K562 (cell line): Measurements from ENCODE around the gene SH3BP5L. TPM values are rescaled to one million over a fixed set of nuclear protein-coding genes. Genes with fewer than 3 reads are reported as not detected.
A peak's percentile ranks its signal among the peaks of the same experiment; 100 is the strongest.

Experiments
- BRCA1 ChIP-seq, 2 experiments: fragments of 450-650 bp in 1 of 2; sonication (generic) in 1 of 2; formaldehyde crosslinking in 1 of 2; IDR thresholded peaks; 2 replicates each; pipeline versions ENCODE4 v1.5.0 to v1.6.1; 2017 to 2020; ENCODE audit warnings: mild to moderate bottlenecking in 1 of 2, missing genetic modification reagents in 1 of 2
- CBFA2T2 ChIP-seq: fragments of 450-650 bp; conservative IDR thresholded peaks from 2 replicates; pipeline ENCODE4 v1.6.1; 2017; ENCODE audit warnings: mild to moderate bottlenecking
- COPS2 ChIP-seq: fragments of 450-650 bp; conservative IDR thresholded peaks from 2 replicates; pipeline ENCODE4 v1.6.1; 2016; ENCODE audit warnings: mild to moderate bottlenecking, moderate library complexity
- CREB1 ChIP-seq, 2 experiments: sonication (generic) in 1 of 2; formaldehyde crosslinking in 1 of 2; IDR thresholded peaks; 2 replicates each; pipeline versions ENCODE4 v1.6.1 to v1.8.0; 2012 to 2022; ENCODE audit warnings: inconsistent platforms in 1 of 2, mild to moderate bottlenecking in 1 of 2, missing genetic modification reagents in 1 of 2, moderate library complexity in 1 of 2
- DACH1 ChIP-seq: fragments of 450-650 bp; IDR thresholded peaks from 2 replicates; pipeline ENCODE4 v1.6.1; 2018; ENCODE audit not compliant: partially characterized antibody
- ESRRB ChIP-seq: fragments of 250-450 bp; sonication (Bioruptor Pico); IDR thresholded peaks from 2 replicates; pipeline ENCODE4 v1.5.0; 2020; ENCODE audit warnings: mild to moderate bottlenecking, moderate library complexity, borderline replicate concordance
- PHTF2 ChIP-seq: fragments of 250-450 bp; sonication (Bioruptor Pico); IDR thresholded peaks from 2 replicates; pipeline ENCODE4 v1.5.0; 2021; ENCODE audit warnings: mild to moderate bottlenecking
- RBM39 ChIP-seq: fragments of 200-400 bp; formaldehyde crosslinking; optimal IDR thresholded peaks from 2 replicates; pipeline ENCODE3; 2018; ENCODE audit warnings: low read depth, low read length
- RCOR1 ChIP-seq, 2 experiments: IDR thresholded peaks; 2 replicates each; pipeline ENCODE4 v1.6.1; 2012; ENCODE audit warnings: low read depth in 2 of 2, low read length in 2 of 2, borderline replicate concordance in 1 of 2, improper control_type of control experiment in 1 of 2
- TAF1 ChIP-seq: IDR thresholded peaks from 2 replicates; pipeline ENCODE4 v1.6.1; 2011; ENCODE audit warnings: mild to moderate bottlenecking, low read length, moderate library complexity; ENCODE audit not compliant: insufficient read depth, control insufficient read depth, severe bottlenecking; ENCODE audit errors: extremely low read depth
- TAL1 ChIP-seq: fragments of 450-650 bp; IDR thresholded peaks from 2 replicates; pipeline ENCODE4 v1.6.1; 2016; ENCODE audit warnings: mild to moderate bottlenecking
- UBTF ChIP-seq, 2 experiments: IDR thresholded peaks; 2 replicates each; pipeline ENCODE4 v1.6.1; 2012; ENCODE audit warnings: improper control_type of control experiment in 2 of 2, low read depth in 2 of 2, low read length in 2 of 2, borderline replicate concordance in 1 of 2
- XRCC5 ChIP-seq: fragments of 200-400 bp; formaldehyde crosslinking; IDR thresholded peaks from 2 replicates; pipeline ENCODE4 v1.6.1; 2017; ENCODE audit warnings: low read depth, mild to moderate bottlenecking, low read length
- ZNF592 ChIP-seq: fragments of 450-650 bp; IDR thresholded peaks from 2 replicates; pipeline ENCODE4 v1.6.1; 2017; ENCODE audit warnings: antibody characterized with exemption, mild to moderate bottlenecking
- polyA plus RNA-seq, 8 experiments: library from polyadenylated mRNA; depleted of rRNA in 4 of 8; stranded (reverse) in 5 of 8; unstranded in 3 of 8; fragments of >200 nt; fragmentation: Nextera tagmentation in 2 of 8; fragmentation: Illumina TruSeq in 1 of 8; extraction: Ambion mirVana in 2 of 8; extraction: Trizol in 1 of 8; gene quantifications; 2 replicates each; pipeline versions ENCODE4 v1.2.1 to v1.2.3, GENCODE V29; 2011 to 2014; ENCODE audit warnings: inconsistent platforms in 1 of 8, missing spikeins in 1 of 8
- total RNA-seq, 7 experiments: library from RNA; depleted of rRNA in 6 of 7; stranded (reverse); fragments of >200 nt in 6 of 7; fragmentation: Illumina TruSeq in 2 of 7; extraction: Trizol in 2 of 7; gene quantifications; 2 replicates each; pipeline versions ENCODE4 v1.2.1 to v1.2.3, GENCODE V29; 2011 to 2021; ENCODE audit warnings: low replicate concordance in 1 of 7
- TF ChIP-seq, protein P1 (sequence below), 2 experiments: fragments of 450-650 bp; IDR thresholded peaks; 2 replicates each; pipeline ENCODE4 v1.6.1; 2018; ENCODE audit warnings: mild to moderate bottlenecking in 2 of 2, low read depth in 1 of 2; ENCODE audit not compliant: partially characterized antibody in 2 of 2

SH3BP5L gene
- total and polyA plus RNA-seq, 9 of the 15 experiments (the other 6 are each of a cell fraction or from before 2014, with no cell fraction given) = 1.9 to 26.5 (median 15.8) TPM

DNA sequence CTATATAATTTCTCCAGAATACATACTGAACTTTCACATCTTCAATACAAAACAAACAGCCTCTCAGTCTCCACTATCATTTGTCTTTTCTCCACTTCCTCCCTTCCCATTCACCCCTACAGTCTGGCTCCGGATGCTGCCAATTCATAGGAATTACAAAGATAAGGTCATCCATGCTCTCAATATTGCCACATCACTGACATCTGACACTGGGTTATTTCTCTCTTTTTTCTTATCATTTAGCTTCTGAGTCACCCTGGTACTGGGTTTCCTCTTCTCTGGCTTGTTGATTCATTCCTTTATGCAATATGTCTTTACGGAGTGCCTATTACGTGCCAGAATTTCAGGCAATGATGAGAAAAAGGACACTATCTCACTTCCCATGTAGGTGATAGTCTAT is 3.1 kb upstream of the SH3BP5L start (continued):
- TF ChIP-seq, protein P1, sequence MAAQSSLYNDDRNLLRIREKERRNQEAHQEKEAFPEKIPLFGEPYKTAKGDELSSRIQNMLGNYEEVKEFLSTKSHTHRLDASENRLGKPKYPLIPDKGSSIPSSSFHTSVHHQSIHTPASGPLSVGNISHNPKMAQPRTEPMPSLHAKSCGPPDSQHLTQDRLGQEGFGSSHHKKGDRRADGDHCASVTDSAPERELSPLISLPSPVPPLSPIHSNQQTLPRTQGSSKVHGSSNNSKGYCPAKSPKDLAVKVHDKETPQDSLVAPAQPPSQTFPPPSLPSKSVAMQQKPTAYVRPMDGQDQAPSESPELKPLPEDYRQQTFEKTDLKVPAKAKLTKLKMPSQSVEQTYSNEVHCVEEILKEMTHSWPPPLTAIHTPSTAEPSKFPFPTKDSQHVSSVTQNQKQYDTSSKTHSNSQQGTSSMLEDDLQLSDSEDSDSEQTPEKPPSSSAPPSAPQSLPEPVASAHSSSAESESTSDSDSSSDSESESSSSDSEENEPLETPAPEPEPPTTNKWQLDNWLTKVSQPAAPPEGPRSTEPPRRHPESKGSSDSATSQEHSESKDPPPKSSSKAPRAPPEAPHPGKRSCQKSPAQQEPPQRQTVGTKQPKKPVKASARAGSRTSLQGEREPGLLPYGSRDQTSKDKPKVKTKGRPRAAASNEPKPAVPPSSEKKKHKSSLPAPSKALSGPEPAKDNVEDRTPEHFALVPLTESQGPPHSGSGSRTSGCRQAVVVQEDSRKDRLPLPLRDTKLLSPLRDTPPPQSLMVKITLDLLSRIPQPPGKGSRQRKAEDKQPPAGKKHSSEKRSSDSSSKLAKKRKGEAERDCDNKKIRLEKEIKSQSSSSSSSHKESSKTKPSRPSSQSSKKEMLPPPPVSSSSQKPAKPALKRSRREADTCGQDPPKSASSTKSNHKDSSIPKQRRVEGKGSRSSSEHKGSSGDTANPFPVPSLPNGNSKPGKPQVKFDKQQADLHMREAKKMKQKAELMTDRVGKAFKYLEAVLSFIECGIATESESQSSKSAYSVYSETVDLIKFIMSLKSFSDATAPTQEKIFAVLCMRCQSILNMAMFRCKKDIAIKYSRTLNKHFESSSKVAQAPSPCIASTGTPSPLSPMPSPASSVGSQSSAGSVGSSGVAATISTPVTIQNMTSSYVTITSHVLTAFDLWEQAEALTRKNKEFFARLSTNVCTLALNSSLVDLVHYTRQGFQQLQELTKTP (IDR thresholded peaks at IDR 0.05; ENCODE audit: low read depth in 1 of 2, partially characterized antibody in 2 of 2) = peak in 1 of 2 experiments; percentile 85
- TF ChIP-seq UBTF (IDR thresholded peaks at IDR 0.05; ENCODE audit: borderline replicate concordance in 1 of 2, low read depth in 2 of 2, low read length in 2 of 2) (no peak), TAF1 (no peak), XRCC5 (no peak), CREB1 (IDR thresholded peaks at IDR 0.05) (no peak), CREB1 (CRISPR knock-in tag; IDR thresholded peaks at IDR 0.05) (no peak), RCOR1 (IDR thresholded peaks at IDR 0.05; ENCODE audit: borderline replicate concordance in 1 of 2, low read depth in 2 of 2, low read length in 2 of 2) (peak in 1 of 2 experiments; percentile 94; a peak in 2 of 4 replicates), ZNF592 (0 out of 2 replicates have a peak, but pooled peaks have one; percentile 63), ESRRB (CRISPR knock-in tag) (no peak), DACH1 (peak; percentile 44), RBM39 (no peak), COPS2 (no peak), PHTF2 (CRISPR knock-in tag) (no peak), TAL1 (peak; percentile 36), CBFA2T2 (peak; percentile 73), BRCA1 (IDR thresholded peaks at IDR 0.05) (no peak), BRCA1 (CRISPR knock-in tag; IDR thresholded peaks at IDR 0.05) (no peak)
